B cell (primary cell): ENCODE results near the gene TRMU. TPM values are rescaled to one million over a fixed set of nuclear protein-coding genes. Genes with fewer than 3 reads are reported as not detected.

Experiments
- ATAC-seq: fragments of 200-7000 bp; cut with Tn5 transposase; one replicate; pipeline ENCODE4 v1.10.0; 2021; ENCODE audit warnings: low read depth, mild to moderate bottlenecking, moderate number of reproducible peaks, moderate library complexity
- CTCF ChIA-PET: fragments of 350-600 bp; sonication (Branson Sonifier 250); formaldehyde crosslinking; loops from one replicate; lab custom pipeline; 2021; ENCODE audit warnings: antibody characterized with exemption, inconsistent platforms; lab: Charles Lee
- POLR2A ChIA-PET: fragments of 350-600 bp; sonication (Branson Sonifier 250); formaldehyde crosslinking; loops from one replicate; lab custom pipeline; 2021; ENCODE audit warnings: antibody characterized with exemption; lab: Charles Lee
- DNase-seq: peaks from one replicate; pipeline ENCODE4 v3.0.0; 2013
- H2AFZ ChIP-seq: 2 replicates; pipeline ENCODE4 v1.6.1; 2012; ENCODE audit warnings: mild to moderate bottlenecking, low read depth, low read length; ENCODE audit not compliant: insufficient read depth, poor library complexity, severe bottlenecking
- H3K27ac ChIP-seq, 2 donors: 1 replicate in 1 of 2; 2 replicates in 1 of 2; pipeline ENCODE4 v1.5.1; 2012 to 2013; ENCODE audit warnings: low read length in 2 of 2, mild to moderate bottlenecking in 2 of 2, moderate library complexity in 1 of 2
- H3K27me3 ChIP-seq, 4 experiments: fragments of 200-600 bp in 1 of 4; sonication (generic) in 1 of 4; replicated peaks in 1 of 4; 1 replicate in 2 of 4; 2 replicates in 2 of 4; pipeline versions ENCODE4 v1.6.1 to v1.7.0; 2013 to 2016; ENCODE audit warnings: low read length in 3 of 4, mild to moderate bottlenecking in 2 of 4, mixed read lengths in 1 of 4, moderate library complexity in 1 of 4; ENCODE audit not compliant: insufficient read depth in 4 of 4, control insufficient read depth in 3 of 4; ENCODE audit errors: control extremely low read depth in 1 of 4
- H3K36me3 ChIP-seq, 2 experiments: replicated peaks in 1 of 2; 1 replicate in 1 of 2; 2 replicates in 1 of 2; pipeline versions ENCODE4 v1.6.1 to v1.7.1; 2013; ENCODE audit warnings: low read length in 1 of 2; ENCODE audit not compliant: insufficient read depth in 2 of 2, control insufficient read depth in 1 of 2; ENCODE audit errors: control extremely low read depth in 1 of 2, extremely low read depth in 1 of 2
- H3K4me1 ChIP-seq, 2 donors: fragments of 200-600 bp in 1 of 2; sonication (generic) in 1 of 2; 1 replicate in 1 of 2; 2 replicates in 1 of 2; pipeline versions ENCODE4 v1.5.1 to v1.6.1; 2013 to 2017; ENCODE audit warnings: low read length in 2 of 2; ENCODE audit not compliant: control insufficient read depth in 2 of 2, insufficient read depth in 2 of 2
- H3K4me2 ChIP-seq: replicated peaks from 2 replicates; pipeline ENCODE3; 2012; ENCODE audit warnings: mild to moderate bottlenecking, low read depth, low read length; ENCODE audit not compliant: poor library complexity, severe bottlenecking
- H3K4me3 ChIP-seq, 5 experiments: fragments of 200-600 bp in 1 of 5; sonication (generic) in 1 of 5; 1 replicate in 3 of 5; 2 replicates in 2 of 5; pipeline versions ENCODE4 v1.5.1 to v1.7.0; 2011 to 2016; ENCODE audit warnings: low read length in 4 of 5, mild to moderate bottlenecking in 4 of 5, low read depth in 2 of 5, control low read depth in 1 of 5, moderate library complexity in 1 of 5; ENCODE audit not compliant: insufficient read depth in 1 of 5; ENCODE audit errors: control extremely low read depth in 1 of 5, extremely low read depth in 1 of 5
- H3K79me2 ChIP-seq: fragments of 200-600 bp; sonication (generic); one replicate; pipeline ENCODE4 v1.6.0; 2016; ENCODE audit warnings: low read length; ENCODE audit not compliant: control insufficient read depth, insufficient read depth
- H3K9ac ChIP-seq: fragments of 200-600 bp; sonication (generic); 2 replicates; pipeline ENCODE4 v1.6.1; 2017; ENCODE audit warnings: mild to moderate bottlenecking, low read length, moderate library complexity
- H3K9me3 ChIP-seq, 3 donors: one replicate each; pipeline versions ENCODE4 v1.6.1 to v1.7.1; 2013; ENCODE audit warnings: low read length in 2 of 3; ENCODE audit not compliant: control insufficient read depth in 2 of 3, insufficient read depth in 1 of 3; ENCODE audit errors: control extremely low read depth in 1 of 3
- H4K20me1 ChIP-seq: 2 replicates; pipeline ENCODE4 v1.6.0; 2012; ENCODE audit warnings: mild to moderate bottlenecking, low read length; ENCODE audit not compliant: insufficient read depth, control insufficient read depth, poor library complexity, severe bottlenecking
- H3K27ac Mint-ChIP-seq: one replicate; pipeline ENCODE4 v1.8.0; 2021; ENCODE audit warnings: mixed read lengths
- H3K27me3 Mint-ChIP-seq: one replicate; pipeline ENCODE4 v1.8.0; 2021; ENCODE audit warnings: mixed read lengths
- H3K4me1 Mint-ChIP-seq: one replicate; pipeline ENCODE4 v1.8.0; 2021; ENCODE audit warnings: mixed read lengths
- H3K4me3 Mint-ChIP-seq: one replicate; pipeline ENCODE4 v1.8.0; 2021; ENCODE audit warnings: mixed read lengths
- H3K9me3 Mint-ChIP-seq: one replicate; pipeline ENCODE4 v1.8.0; 2022; ENCODE audit warnings: mixed read lengths; ENCODE audit not compliant: insufficient read depth
- CTCF ChIP-seq: fragments of 200-600 bp; IDR thresholded peaks from one replicate; pipeline ENCODE4 v1.8.0; 2022; ENCODE audit warnings: antibody characterized with exemption, mild to moderate bottlenecking
- EZH2 ChIP-seq: IDR thresholded peaks from 2 replicates; pipeline ENCODE4 v1.6.1; 2012; ENCODE audit warnings: borderline replicate concordance, low read depth, mild to moderate bottlenecking, moderate library complexity, low read length; ENCODE audit not compliant: insufficient read depth, poor library complexity, severe bottlenecking
- WGBS: methylation state at CpG from one replicate; pipeline ENCODE4 v1.1.5; 2013; ENCODE audit warnings: missing lambda C conversion rate; ENCODE audit not compliant: insufficient coverage; 5-methylcytosine and 5-hydroxymethylcytosine counted together
- intact Hi-C: fragments of 100-400 bp; cut with micrococcal nuclease; formaldehyde crosslinking; loops from one replicate; pipeline ENCODE4 v1.10.0; 2022
- polyA plus RNA-seq: library from polyadenylated mRNA; depleted of rRNA; stranded (reverse); fragments of >200 nt; gene quantifications from 2 replicates; pipeline ENCODE4 v1.2.3, GENCODE V29; 2012
- total RNA-seq, 2 donors: library from RNA; stranded (reverse); fragments of 120-200 nt in 1 of 2; gene quantifications; 1 replicate in 1 of 2; 2 replicates in 1 of 2; pipeline versions ENCODE4 v1.2.3 to v1.2.4, GENCODE V29; 2013 to 2022

Gene TRMU
- total and polyA plus RNA-seq, 2 donors (not counting 1 experiment from before 2014, with no cell fraction given) = 51.0 to 76.9 TPM

- ATAC-seq = no peak
- WGBS = 85% methylated on average over 7 of the region's 14 CpGs
- Histone ChIP-seq H3K4me3 (no peak overlapping the region), H3K27ac (no peak overlapping the region), H2AFZ (no peak overlapping the region), H3K9ac (no peak overlapping the region), H3K9me3 (no peaks in the 10 kb centered on the region), H3K79me2 (no peaks in the 10 kb centered on the region), H3K4me1 (no peaks in the 10 kb centered on the region), H3K27me3 (no peaks in the 10 kb centered on the region), H4K20me1 (no peaks in the 10 kb centered on the region), H3K4me2 (no peak overlapping the region), H3K36me3 (peaks cover 0 to 58% of the 10 kb centered on the region in 2 experiments)
- Mint-ChIP-seq H3K4me1 (no peaks in the 10 kb centered on the region), H3K27ac (no peak overlapping the region), H3K4me3 (no peak overlapping the region), H3K27me3 (no peaks in the 10 kb centered on the region), H3K9me3 (no peaks in the 10 kb centered on the region)
- DNase-seq = no peak
- TF ChIP-seq EZH2 = no peak
- no peak for TF ChIP-seq CTCF
- intact Hi-C loops = no loop called here
- ChIA-PET POLR2A (no interaction called here), CTCF (interaction anchor here (2.4 kb wide), 1 partner anchor 26 kb away, joined by 8 read pairs; no protein-coding TSS in a partner anchor)
Measured at GRCh38 chr22:46393873-46394272, 58.4 kb downstream of the TRMU start.

- ATAC-seq = no peak
- Mint-ChIP-seq H3K4me1 (no peaks in the 10 kb centered on the region), H3K4me3 (no peak overlapping the region), H3K27me3 (no peaks in the 10 kb centered on the region), H3K27ac (no peak overlapping the region), H3K9me3 (no peaks in the 10 kb centered on the region)
- no peaks in the 10 kb centered on the region for H4K20me1 ChIP-seq
- no peak overlapping the region for H3K9ac ChIP-seq
- no peaks in the 10 kb centered on the region for H3K9me3 ChIP-seq
- CTCF ChIA-PET = no interaction called here
- no peak for DNase-seq
- POLR2A ChIA-PET = no interaction called here
- no peak overlapping the region for H2AFZ ChIP-seq
- peaks cover 0 to 64% of the 10 kb centered on the region in 2 experiments for H3K36me3 ChIP-seq
- no peak overlapping the region for H3K27ac ChIP-seq
- no peaks in the 10 kb centered on the region for H3K79me2 ChIP-seq
- no peaks in the 10 kb centered on the region for H3K27me3 ChIP-seq
- intact Hi-C loops = no loop called here
- no peak overlapping the region for H3K4me2 ChIP-seq
- no peak overlapping the region for H3K4me3 ChIP-seq
- TF ChIP-seq CTCF = no peak
- TF ChIP-seq EZH2 = no peak
- no peaks in the 10 kb centered on the region for H3K4me1 ChIP-seq
- 98% methylated on average over 14 of the region's 14 CpGs for WGBS
Measured at GRCh38 chr22:46394622-46395021, 59.1 kb downstream of the TRMU start.
